Esophagus muscularis mucosa (tissue), 3 donors: ENCODE results near the gene TMEM72.

Experiments used
- POLR2A ChIP-seq: fragments of 450-650 bp; IDR thresholded peaks from one replicate; pipeline ENCODE4 v1.6.1; 2017; ENCODE audit warnings: antibody characterized with exemption, moderate library complexity, mild to moderate bottlenecking, low read depth
- TF ChIP-seq, protein P1 (sequence below), 3 experiments: fragments of 200-600 bp in 2 of 3; fragments of 450-650 bp in 1 of 3; sonication (generic) in 2 of 3; IDR thresholded peaks; one replicate each; pipeline ENCODE4 v1.5.1; 2017 to 2019; ENCODE audit warnings: antibody characterized with exemption in 3 of 3, mild to moderate bottlenecking in 2 of 3, moderate library complexity in 1 of 3

GRCh38 chr10:44962870-44963738 is 52.0 kb downstream of the TMEM72 start:
- no peak for TF ChIP-seq POLR2A
- TF ChIP-seq, protein P1, sequence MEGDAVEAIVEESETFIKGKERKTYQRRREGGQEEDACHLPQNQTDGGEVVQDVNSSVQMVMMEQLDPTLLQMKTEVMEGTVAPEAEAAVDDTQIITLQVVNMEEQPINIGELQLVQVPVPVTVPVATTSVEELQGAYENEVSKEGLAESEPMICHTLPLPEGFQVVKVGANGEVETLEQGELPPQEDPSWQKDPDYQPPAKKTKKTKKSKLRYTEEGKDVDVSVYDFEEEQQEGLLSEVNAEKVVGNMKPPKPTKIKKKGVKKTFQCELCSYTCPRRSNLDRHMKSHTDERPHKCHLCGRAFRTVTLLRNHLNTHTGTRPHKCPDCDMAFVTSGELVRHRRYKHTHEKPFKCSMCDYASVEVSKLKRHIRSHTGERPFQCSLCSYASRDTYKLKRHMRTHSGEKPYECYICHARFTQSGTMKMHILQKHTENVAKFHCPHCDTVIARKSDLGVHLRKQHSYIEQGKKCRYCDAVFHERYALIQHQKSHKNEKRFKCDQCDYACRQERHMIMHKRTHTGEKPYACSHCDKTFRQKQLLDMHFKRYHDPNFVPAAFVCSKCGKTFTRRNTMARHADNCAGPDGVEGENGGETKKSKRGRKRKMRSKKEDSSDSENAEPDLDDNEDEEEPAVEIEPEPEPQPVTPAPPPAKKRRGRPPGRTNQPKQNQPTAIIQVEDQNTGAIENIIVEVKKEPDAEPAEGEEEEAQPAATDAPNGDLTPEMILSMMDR (IDR thresholded peaks at IDR 0.05), result peak in 1 of 3 experiments; percentile 25
